NCI-H2196 (cell line): ENCODE results near the gene NELL2.

ENCODE experiments used
- DNase-seq: peaks from one replicate; lab custom pipeline; 2025; ENCODE audit not compliant: unreplicated experiment; lab: John Stamatoyannopoulos, UW

The NELL2 gene

GRCh38 chr12:44550377-44550776, 325.7 kb downstream of the NELL2 start:
- DNase-seq: no peak

GRCh38 chr12:44546060-44546459, 330.1 kb downstream of the NELL2 start:
- no peak for DNase-seq

GRCh38 chr12:44544018-44544417, 332.1 kb downstream of the NELL2 start:
- DNase-seq: no peak

- DNase-seq: no peak
Observed at GRCh38 chr12:44542716-44543115, 333.4 kb downstream of the NELL2 start.

- DNase-seq: no peak
Observed at GRCh38 chr12:44537354-44537753, 338.8 kb downstream of the NELL2 start.

- DNase-seq: no peak
Observed at GRCh38 chr12:44532940-44533339, 343.2 kb downstream of the NELL2 start.

- DNase-seq: no peak
Observed at GRCh38 chr12:44531320-44531971, 344.7 kb downstream of the NELL2 start.

- no peak for DNase-seq
Observed at GRCh38 chr12:44526655-44527182, 349.4 kb downstream of the NELL2 start.

- no peak for DNase-seq
Observed at GRCh38 chr12:44525806-44526654, 350.1 kb downstream of the NELL2 start.

- DNase-seq: no peak
Observed at GRCh38 chr12:44523828-44524227, 352.3 kb downstream of the NELL2 start.

GRCh38 chr12:44521702-44522101, 354.4 kb downstream of the NELL2 start:
- DNase-seq: no peak

GRCh38 chr12:44519931-44520330, 356.2 kb downstream of the NELL2 start:
- DNase-seq: no peak

- no peak for DNase-seq
Observed at GRCh38 chr12:44511289-44511688, 364.8 kb downstream of the NELL2 start.

GRCh38 chr12:44510510-44510909, 365.6 kb downstream of the NELL2 start:
- DNase-seq: no peak

- DNase-seq: no peak
Observed at GRCh38 chr12:44510076-44510475, 366.0 kb downstream of the NELL2 start.

GRCh38 chr12:44509471-44509870, 366.6 kb downstream of the NELL2 start:
- no peak for DNase-seq

- no peak for DNase-seq
Observed at GRCh38 chr12:44507461-44507860, 368.7 kb downstream of the NELL2 start.

GRCh38 chr12:44504799-44505198, 371.3 kb downstream of the NELL2 start:
- DNase-seq: no peak

GRCh38 chr12:44503329-44503728, 372.8 kb downstream of the NELL2 start:
- DNase-seq: no peak

- DNase-seq: no peak
Observed at GRCh38 chr12:44502681-44503080, 373.4 kb downstream of the NELL2 start.

- no peak for DNase-seq
Observed at GRCh38 chr12:44500423-44500822, 375.7 kb downstream of the NELL2 start.

- no peak for DNase-seq
Observed at GRCh38 chr12:44497044-44497443, 379.1 kb downstream of the NELL2 start.
